ENCODE measurements around the gene PACSIN2.
A peak's percentile ranks its signal among the peaks of the same experiment; 100 is the strongest.
"Not testable (repeated sequence)": the region's sequence is repeated elsewhere in the genome, so short reads cannot be mapped to it uniquely, and the experiment has no call there.

Gene PACSIN2

GRCh38 chr22:42962295-42963230 lies 52.4 kb downstream of the PACSIN2 start:
- DNase-seq = no peak

GRCh38 chr22:42961810-42962209 lies 53.1 kb downstream of the PACSIN2 start:
- no peak for DNase-seq

GRCh38 chr22:42961400-42961690 lies 53.6 kb downstream of the PACSIN2 start:
- DNase-seq = not testable (repeated sequence)

- no peak for DNase-seq
These were observed 54.2 kb downstream of the PACSIN2 start for GRCh38 chr22:42960531-42961399.

GRCh38 chr22:42959576-42960509 lies 55.1 kb downstream of the PACSIN2 start:
- DNase-seq = peak; percentile 15

GRCh38 chr22:42958937-42959336 lies 56.0 kb downstream of the PACSIN2 start:
- no peak for DNase-seq

- no peak for DNase-seq
These were observed 57.0 kb downstream of the PACSIN2 start for GRCh38 chr22:42957958-42958357.

GRCh38 chr22:42957544-42957943 lies 57.4 kb downstream of the PACSIN2 start:
- DNase-seq = no peak

- no peak for DNase-seq
These were observed 59.1 kb downstream of the PACSIN2 start for GRCh38 chr22:42955848-42956247.

- DNase-seq = no peak
These were observed 59.8 kb downstream of the PACSIN2 start for GRCh38 chr22:42955087-42955635.

- not testable (repeated sequence) for DNase-seq
These were observed 61.2 kb downstream of the PACSIN2 start for GRCh38 chr22:42953751-42954150.

GRCh38 chr22:42951093-42951710 lies 63.7 kb downstream of the PACSIN2 start:
- DNase-seq = no peak

- DNase-seq = no peak
These were observed 64.7 kb downstream of the PACSIN2 start for GRCh38 chr22:42950281-42950680.

- DNase-seq = no peak
These were observed 65.8 kb downstream of the PACSIN2 start for GRCh38 chr22:42949159-42949558.

- DNase-seq = no peak
These were observed 66.7 kb downstream of the PACSIN2 start for GRCh38 chr22:42948294-42948693.

GRCh38 chr22:42947211-42947990 lies 67.5 kb downstream of the PACSIN2 start:
- DNase-seq = peak; percentile 54

- DNase-seq = no peak
These were observed 68.3 kb downstream of the PACSIN2 start for GRCh38 chr22:42946546-42947198.

GRCh38 chr22:42945736-42946135 lies 69.2 kb downstream of the PACSIN2 start:
- DNase-seq = no peak

GRCh38 chr22:42945027-42945426 lies 69.9 kb downstream of the PACSIN2 start:
- no peak for DNase-seq

GRCh38 chr22:42944409-42944808 lies 70.5 kb downstream of the PACSIN2 start:
- no peak for DNase-seq

GRCh38 chr22:42943981-42944380 lies 71.0 kb downstream of the PACSIN2 start:
- DNase-seq = no peak
